NCI-H510A treated with DMSO at 0.1 percent for 48 hours (cell line): ENCODE measurements around the gene PTPRJ.
A peak's percentile ranks its signal among the peaks of the same experiment; 100 is the strongest.
"Not testable (repeated sequence)": the region's sequence is repeated elsewhere in the genome, so short reads cannot be mapped to it uniquely, and the experiment has no call there.

Source experiments
- DNase-seq: peaks from one replicate; lab custom pipeline; 2025; lab: John Stamatoyannopoulos, UW

PTPRJ gene

DNA sequence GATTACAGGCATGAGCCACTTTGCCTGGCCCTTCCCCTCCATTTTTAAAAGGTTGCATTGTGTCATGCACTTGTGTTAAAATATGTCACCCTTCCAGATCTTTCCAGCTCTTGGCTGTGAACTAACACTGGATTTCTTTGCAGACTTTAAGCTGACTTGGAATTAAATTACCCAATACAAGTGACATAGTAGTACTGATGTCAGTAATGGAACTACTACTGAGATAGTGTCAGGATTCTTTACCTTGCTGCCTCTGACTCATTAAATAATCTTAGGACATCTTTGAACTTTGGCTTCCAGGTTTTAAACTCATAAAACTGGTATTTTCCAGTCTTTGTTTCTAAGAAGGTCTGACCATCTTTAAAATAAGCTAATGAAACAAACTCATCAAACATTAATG, 184.5 kb downstream of the PTPRJ start:
- no peak for DNase-seq

DNA sequence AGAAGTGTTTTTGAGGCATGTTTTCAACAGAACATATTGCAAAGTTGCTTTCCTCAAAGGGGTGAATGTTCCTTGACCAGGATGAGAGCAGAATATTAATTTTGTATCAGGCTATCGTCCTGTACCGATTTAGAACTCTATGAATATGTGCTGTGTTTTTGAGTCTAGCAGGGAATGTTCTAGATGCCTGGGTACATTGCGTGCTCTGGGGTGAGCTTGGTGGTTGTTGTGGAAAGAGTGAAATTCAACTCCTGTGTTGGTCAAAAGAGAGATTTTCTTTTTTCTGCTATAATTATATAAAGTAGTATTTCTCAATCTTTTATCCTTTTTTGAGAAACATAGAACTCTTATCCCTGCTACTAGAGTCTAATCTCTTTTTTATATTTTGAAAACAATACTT, 185.1 kb downstream of the PTPRJ start:
- no peak for DNase-seq

DNA sequence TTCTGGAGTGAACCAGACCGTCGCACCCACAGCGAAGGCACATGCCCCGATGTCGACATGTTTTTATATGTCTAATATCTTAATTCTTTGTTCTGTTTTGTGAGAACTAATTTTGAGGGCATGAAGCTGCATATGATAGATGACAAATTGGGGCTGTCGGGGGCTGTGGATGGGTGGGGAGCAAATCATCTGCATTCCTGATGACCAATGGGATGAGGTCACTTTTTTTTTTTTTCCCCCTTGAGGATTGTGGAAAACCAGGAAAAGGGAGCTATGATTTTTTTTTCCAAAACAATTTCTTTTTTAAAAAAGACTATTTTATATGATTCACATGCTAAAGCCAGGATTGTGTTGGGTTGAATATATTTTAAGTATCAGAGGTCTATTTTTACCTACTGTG, 187.0 kb downstream of the PTPRJ start:
- DNase-seq = no peak

DNA sequence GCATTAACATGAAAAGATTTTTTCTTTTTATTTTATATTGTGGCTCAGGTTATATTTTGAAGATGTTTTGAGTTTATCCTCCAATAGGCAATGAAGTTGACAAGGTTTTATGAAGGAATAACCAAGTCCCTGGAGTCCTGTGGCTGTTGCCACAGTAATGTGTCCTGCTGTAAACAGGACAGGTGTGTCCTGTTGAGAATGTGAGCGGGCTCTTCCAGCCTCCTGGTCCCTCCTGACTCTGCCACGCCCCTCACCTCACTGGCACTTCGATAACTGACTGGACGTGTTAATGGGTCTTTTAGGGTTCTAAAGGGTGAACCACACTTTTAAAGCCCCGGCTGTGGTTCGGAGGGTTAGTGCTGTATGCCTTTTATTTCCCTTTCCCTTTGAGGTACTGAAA, 188.5 kb downstream of the PTPRJ start:
- no peak for DNase-seq

DNA sequence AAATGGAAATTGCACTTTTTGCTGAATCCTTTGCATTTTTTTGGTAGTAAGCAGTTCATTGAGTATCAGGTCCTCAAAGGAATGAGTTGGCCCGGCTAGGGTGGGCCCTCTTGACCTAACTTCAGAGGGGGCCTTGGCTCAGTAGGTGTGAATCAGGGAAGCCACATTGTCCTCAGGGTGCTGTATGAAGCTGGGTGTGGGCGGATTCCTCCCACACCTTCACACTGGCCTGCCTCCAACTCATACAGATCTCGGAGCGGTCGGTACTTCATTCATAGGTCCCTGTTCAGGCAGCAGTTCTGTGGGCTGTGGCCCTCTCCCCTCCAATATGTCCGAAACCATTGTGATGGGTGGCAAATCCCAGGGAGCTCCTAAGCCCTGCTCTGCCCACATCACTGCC, 188.9 kb downstream of the PTPRJ start:
- DNase-seq = no peak

DNA sequence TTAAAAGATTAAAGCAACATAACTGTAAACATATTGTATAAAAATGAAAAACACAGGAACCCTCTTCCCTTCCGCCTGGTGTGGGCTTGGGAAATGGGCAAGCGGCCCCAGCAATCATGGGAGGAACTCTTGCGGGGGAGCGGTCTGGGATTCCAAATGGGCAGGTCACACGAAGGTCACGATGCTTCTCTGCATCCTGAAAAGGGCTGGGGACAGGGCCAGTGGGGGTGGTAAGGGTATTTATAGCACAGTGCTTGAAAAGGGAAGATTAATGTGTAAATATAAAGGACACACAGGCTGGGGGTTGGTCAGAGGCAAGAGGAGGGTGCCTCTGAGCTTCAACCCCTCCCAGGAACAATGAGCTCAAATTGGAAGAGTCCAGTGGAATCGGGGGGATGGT, 189.4 kb downstream of the PTPRJ start:
- no peak for DNase-seq

DNA sequence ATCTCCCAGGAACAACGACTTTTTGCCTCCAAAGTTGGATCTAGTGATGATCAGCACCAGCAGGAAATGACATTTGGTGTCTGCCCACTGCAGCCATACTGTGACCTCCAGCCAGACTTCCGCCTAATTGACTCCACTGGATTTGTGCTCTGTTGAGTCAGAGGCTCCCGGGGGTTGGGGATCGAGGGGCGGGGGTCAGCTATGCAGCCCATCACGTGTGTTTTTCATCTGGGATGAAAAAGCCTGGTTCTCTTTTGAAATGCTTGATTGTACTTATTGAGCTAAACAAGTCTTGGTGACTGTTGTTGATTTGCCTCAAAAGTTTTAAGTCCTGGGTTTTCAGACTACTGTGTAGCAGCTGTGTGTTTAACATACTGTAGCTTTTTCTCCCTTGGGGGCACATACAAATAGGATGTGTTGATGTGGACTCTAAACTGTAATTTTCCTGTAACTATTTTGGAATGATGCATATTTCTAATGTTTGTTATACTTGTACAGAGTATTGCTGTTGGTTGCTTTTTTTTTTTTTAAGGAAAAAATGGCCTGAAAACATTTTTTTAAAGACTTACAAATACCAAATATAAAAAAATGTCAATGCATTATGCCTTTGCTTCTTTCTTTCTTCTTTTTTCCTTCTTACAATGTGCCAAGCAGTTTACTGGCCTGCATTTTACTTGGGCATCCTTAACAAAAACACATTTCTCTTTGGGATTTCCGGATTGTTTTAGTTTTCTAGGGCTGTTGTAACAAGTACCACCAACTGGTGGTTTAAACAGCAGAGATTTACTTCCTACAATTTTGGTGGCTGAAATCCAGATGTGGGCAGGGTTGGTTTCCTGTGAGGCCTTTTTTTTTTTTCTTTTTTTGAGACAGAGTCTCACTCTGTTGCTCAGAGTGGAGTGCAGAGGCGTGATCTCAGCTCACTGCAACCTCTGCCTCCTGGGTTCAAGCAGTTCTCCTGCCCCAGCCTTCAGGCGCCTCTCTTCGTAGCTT, 190.2 kb downstream of the PTPRJ start:
- no peak for DNase-seq

DNA sequence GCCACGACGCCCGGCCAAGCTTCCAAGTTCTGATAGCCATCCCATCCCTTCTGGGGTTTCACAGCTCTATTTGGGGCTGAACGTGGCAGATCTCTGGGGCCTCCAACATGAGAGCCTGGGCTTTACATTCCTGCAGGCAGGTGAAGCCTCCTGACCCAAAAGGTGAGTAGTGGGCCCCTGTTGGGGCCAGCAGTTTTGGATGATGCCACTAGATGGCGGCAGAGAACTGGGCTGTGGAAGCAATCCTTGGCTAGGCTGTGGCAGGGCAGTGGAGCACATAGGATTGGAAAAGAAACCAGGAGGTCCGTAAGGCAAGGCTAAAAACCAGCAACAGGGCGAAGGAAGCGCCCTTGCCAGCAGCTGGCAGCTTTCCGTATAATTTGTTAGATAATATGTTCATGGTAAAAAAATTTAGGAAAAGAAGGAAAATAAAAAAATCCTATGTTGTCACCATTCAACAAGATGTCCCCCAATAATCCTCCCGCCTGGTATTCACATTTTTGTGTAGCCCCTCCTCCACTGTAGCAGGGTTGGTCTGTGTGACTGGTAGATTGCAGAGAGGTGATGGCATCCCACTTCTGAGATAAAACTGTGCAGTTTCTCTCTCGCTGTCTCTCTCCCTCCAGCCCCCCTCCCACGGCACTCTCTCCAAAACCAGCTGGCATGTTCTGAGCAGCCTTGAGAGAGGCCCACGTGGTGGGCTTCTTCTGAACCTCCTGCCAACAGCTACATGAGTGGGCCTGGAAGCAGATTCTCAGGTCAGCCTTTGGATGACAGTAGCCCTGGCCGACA, 192.7 kb downstream of the PTPRJ start:
- DNase-seq = peak; percentile 33

DNA sequence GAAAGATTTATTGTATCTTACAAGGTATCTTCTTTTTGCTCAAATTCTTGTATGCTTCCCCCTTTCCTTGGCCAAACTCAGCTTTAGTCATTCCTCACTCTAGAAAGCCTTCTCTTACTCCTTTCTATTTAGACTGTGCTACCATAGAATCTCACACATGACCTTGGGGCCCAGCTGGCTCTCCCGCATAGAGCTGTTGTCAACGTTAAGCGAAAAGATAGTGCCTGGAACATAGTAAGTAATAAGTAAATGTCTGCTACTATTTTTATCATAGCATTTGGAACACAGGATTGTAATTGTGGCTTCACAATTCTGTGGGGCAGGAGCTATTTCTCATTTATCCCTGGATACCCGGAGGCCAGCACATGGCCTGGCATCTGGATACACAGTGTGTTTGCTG, 197.3 kb downstream of the PTPRJ start:
- no peak for DNase-seq

DNA sequence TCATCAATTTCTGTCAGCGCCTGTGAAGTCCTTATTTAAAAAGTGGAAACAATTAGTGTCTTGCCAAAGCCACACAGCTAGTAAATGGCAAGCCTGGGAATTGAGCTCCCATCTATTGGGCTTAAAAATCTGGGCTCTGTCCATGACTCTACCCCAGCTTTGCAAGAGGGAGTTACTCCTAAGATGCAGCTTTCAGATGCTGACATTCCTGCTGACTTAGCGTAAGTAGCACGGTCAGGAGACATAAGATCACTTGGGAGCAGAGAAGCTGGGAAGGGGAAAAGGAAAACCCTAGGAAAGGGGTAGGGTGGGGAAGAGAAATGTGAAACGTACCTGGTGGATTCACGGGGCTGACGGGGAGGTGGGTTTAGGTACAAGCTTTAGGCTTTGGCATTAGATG, 200.3 kb downstream of the PTPRJ start:
- no peak for DNase-seq

DNA sequence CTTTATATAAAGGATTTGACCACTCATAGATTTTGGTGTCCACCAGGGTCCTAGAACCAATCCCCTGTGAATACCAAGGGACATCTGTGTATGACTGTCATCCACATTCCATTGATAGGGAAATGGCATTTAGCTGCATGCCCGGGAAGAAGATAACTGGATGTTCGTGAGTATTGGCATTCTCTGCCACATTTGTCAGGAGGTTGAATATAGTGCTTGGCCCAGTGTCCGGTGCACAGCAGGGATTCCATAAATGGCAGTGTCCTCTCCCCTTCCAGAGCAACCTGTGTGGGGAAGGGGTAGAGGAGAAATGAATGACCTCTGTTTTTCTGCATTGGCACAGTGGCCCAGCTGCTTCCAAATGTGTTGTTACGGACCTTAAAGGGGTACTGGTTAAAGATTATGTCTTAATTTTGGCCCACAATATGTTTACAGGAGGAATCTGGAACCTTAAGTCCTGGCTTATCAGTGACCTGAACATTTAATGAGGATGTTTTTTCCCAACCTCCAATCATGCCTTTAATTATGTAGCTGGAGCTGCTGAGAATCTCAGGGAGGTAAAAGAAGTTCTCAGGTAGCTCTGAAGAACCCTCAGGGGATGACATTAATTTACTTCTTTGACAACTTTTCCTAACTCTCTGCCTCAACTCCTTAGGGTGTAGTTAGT, 202.6 kb downstream of the PTPRJ start:
- no peak for DNase-seq

DNA sequence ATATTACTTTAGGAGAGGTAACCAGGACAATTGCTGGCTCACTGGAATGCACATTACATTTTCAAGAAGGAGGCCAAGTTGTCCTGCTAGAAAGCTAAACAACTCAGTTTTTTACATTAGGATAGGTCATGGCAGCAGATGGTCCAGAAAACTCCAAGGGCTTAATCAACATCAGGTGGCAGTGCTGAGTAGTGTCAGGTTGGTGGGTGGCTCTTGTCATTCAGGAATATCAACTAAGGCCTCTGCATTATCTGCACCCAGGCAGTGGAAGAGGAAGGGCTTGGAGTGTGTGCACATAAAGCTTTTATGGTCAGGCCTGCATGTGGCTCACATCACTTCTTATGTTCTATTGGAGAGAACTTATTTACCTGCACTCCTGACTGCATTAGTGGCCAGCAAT, 204.1 kb downstream of the PTPRJ start:
- DNase-seq = no peak

DNA sequence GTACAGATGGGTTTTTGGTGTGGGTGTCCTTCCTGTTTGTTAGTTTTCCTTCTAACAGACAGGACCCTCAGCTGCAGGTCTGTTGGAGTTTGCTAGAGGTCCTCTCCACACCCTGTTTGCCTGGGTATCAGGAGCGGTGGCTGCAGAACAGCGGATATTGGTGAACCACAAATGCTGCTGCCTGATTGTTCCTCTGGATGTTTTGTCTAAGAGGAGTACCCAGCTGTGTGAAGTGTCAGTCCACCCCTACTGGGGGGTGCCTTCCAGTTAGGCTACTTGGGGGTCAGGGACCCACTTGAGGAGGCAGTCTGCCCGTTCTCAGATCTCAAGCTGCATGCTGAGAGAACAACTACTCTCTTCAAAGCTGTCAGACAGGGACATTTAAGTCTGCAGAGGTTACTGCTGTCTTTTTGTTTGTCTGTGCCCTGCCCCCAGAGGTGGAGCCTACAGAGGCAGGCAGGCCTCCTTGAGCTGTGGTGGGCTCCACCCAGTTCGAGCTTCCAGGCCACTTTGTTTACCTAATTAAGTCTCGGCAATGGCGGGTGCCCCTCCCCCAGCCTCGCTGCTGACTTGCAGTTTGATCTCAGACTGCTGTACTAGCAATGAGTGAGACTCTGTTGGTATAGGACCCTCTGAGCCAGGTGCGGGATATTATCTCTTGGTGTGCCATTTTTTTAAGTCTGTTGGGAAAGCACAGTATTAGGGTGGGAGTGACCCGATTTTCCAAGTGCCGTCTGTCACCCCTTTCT, 210.7 kb downstream of the PTPRJ start:
- DNase-seq = not testable (repeated sequence)

DNA sequence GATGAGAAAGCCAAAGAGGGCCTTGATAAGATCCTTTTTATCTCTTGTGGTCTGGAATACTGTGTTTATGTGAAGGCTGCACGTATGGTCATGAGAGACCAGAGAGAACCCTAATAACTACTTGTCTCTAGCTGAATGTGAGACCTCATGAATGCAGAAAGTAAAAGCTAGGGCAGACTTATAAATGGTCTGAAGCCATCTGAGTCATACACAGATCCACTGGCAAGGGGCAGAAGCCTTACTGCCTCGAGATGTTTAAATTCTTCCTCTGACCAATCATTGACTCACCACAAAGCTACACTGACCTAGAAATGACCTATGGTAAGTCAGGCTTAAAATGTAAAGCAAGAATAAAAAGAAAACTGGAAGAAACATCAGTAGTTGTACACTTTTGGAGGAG, 213.5 kb downstream of the PTPRJ start:
- no peak for DNase-seq

DNA sequence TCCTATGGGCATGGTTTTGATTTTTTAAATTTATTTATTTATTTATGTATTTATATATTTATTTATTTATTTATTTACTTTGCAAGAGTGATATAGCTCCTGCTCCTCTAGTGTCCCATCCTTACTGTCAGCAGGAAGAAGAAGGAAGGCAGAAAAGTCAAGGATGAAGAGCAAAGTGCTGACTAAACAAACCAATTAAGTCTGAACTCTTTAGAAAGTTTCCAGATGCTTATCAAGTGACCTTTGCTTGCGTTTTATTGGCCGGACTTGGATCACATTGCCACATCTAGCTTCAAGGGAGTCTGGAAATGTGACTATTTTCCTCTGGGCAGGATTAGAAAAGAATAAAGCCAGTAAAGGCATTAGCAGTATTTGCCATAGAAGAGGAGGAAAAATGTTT, 227.5 kb downstream of the PTPRJ start:
- DNase-seq = no peak

DNA sequence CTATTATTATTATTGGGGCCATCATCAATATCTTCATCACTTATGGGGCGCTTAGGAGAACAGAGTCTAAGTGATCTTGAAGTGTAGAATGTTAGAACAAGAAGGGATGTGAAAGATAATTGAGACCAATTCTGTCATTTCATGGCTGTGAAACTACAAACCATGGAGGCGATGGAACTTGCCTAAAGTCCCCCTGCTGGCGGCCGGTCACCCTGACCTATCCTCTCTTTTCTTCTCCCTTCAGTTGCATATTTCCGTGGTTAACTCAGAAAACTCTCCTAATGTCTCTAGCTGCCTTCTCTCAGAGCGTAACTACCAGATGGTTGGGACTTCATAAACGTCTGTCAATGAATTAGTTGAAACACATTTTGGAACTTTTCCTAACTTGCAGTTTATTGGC, 229.7 kb downstream of the PTPRJ start:
- no peak for DNase-seq

DNA sequence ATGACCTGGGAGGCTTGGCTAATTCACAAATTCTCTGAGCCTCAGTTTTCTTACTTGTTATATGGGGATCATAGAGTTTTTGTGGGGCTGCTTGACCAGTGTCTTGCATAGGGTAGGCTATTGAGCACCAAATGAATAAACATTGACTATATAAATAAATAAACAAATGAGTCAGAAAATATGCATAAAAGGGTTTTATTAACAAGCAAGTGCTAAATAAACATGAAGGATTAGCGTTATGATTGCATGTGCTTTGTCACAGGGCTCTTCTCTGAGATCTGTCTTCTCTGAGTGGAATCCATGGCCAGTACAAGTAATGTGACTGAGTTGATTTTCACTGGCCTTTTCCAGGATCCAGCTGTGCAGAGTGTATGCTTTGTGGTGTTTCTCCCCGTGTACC, 236.2 kb downstream of the PTPRJ start, which contains the start of gene OR4B1:
TSS of gene OR4B1 (plus strand) at position 301 of the 400 bp plus-strand sequence. CDS start at position 301, 0 bp downstream.
- DNase-seq = no peak
